Lung (tissue), 12 donors: ENCODE data around the gene MUC6. TPM values are rescaled to one million over a fixed set of nuclear protein-coding genes. Genes with fewer than 3 reads are reported as not detected.

Experiments used
- ATAC-seq: fragments of 200-7000 bp; cut with Tn5 transposase; one replicate; pipeline ENCODE4 v1.9.1; 2020; ENCODE audit warnings: moderate number of reproducible peaks; ENCODE audit not compliant: insufficient read depth, low FRiP score
- DNase-seq, 3 donors: peaks; one replicate each; pipeline ENCODE4 v3.0.0-alpha.2; 2013 to 2017
- H3K27ac ChIP-seq, 2 donors: one replicate each; pipeline ENCODE4 v1.5.1; 2013; ENCODE audit warnings: mild to moderate bottlenecking in 2 of 2, moderate library complexity in 2 of 2, control low read depth in 1 of 2, inconsistent platforms in 1 of 2, low read depth in 1 of 2, low read length in 1 of 2
- H3K27me3 ChIP-seq, 3 donors: one replicate each; pipeline ENCODE4 v1.5.1; 2013; ENCODE audit warnings: low read length in 2 of 3; ENCODE audit not compliant: control insufficient read depth in 3 of 3, insufficient read depth in 3 of 3
- H3K36me3 ChIP-seq, 4 donors: one replicate each; pipeline ENCODE4 v1.5.1; 2013; ENCODE audit warnings: low read length in 4 of 4, mild to moderate bottlenecking in 1 of 4, moderate library complexity in 1 of 4; ENCODE audit not compliant: control insufficient read depth in 4 of 4, insufficient read depth in 4 of 4
- H3K4me1 ChIP-seq, 5 donors: one replicate each; pipeline ENCODE4 v1.5.1; 2013; ENCODE audit warnings: low read length in 5 of 5, mild to moderate bottlenecking in 2 of 5, moderate library complexity in 1 of 5; ENCODE audit not compliant: control insufficient read depth in 5 of 5, insufficient read depth in 5 of 5
- H3K4me3 ChIP-seq: one replicate; pipeline ENCODE4 v1.5.1; 2013; ENCODE audit warnings: mild to moderate bottlenecking, control low read depth, moderate library complexity
- H3K9ac ChIP-seq, 2 donors: one replicate each; pipeline ENCODE4 v1.5.1; 2013; ENCODE audit warnings: low read length in 2 of 2, control low read depth in 1 of 2; ENCODE audit not compliant: insufficient read depth in 1 of 2
- H3K9me3 ChIP-seq, 4 donors: one replicate each; pipeline ENCODE4 v1.5.1; 2013; ENCODE audit warnings: low read length in 3 of 4, mild to moderate bottlenecking in 1 of 4, moderate library complexity in 1 of 4; ENCODE audit not compliant: control insufficient read depth in 4 of 4, insufficient read depth in 3 of 4
- CTCF ChIP-seq: IDR thresholded peaks from 2 replicates; pipeline ENCODE4 v1.5.1; 2012; ENCODE audit warnings: mild to moderate bottlenecking; ENCODE audit errors: control extremely low read depth, extremely low read depth
- WGBS, 2 donors: extraction: QIAGEN DNeasy Blood & Tissue Kit; methylation state at CpG; one replicate each; pipeline ENCODE4 v1.1.7; 2013; 5-methylcytosine and 5-hydroxymethylcytosine counted together
- polyA plus RNA-seq, 2 donors: library from polyadenylated mRNA; stranded (reverse); fragments of 200-250 nt; gene quantifications; one replicate each; pipeline ENCODE4 v1.2.1, GENCODE V29; 2013
- total RNA-seq, 2 donors: library from RNA; depleted of rRNA in 1 of 2; stranded (reverse); fragments of >200 nt in 1 of 2; gene quantifications; one replicate each; pipeline ENCODE4 v1.2.1, GENCODE V29; 2014 to 2021
- donor health status: control.
- donor health status: control.
- donor health status: Bipolar disorder and iron deficiency.
- donor health status: healthy.
- donor health status: DM: yes; HTN: yes; CAD: no.

Gene MUC6
- total and polyA plus RNA-seq, 4 donors = 0.01 to 0.92 (median 0.06) TPM; not detected in 1

GRCh38 chr11:995044-995751 lies 41.3 kb downstream of the MUC6 start:
- DNase-seq = no peak
- H3K9me3 ChIP-seq = no peaks in the 10 kb centered on the region
- H3K4me3 ChIP-seq = no peak overlapping the region
- no peaks in the 10 kb centered on the region for H3K27me3 ChIP-seq
- ATAC-seq = no peak
- TF ChIP-seq CTCF = no peak
- H3K36me3 ChIP-seq = peaks cover 0 to 67% (median 10%) of the 10 kb centered on the region in 4 donors
- 77 to 83% methylated on average over 16 of the region's 16 CpGs for WGBS, 2 donors
- H3K27ac ChIP-seq = no peak overlapping the region
- no peak overlapping the region for H3K9ac ChIP-seq
- peaks cover 0 to 3% (median 0%) of the 10 kb centered on the region in 5 donors for H3K4me1 ChIP-seq

GRCh38 chr11:993632-994167 lies 42.8 kb downstream of the MUC6 start:
- H3K4me1 ChIP-seq = peaks cover 0 to 3% (median 0%) of the 10 kb centered on the region in 5 donors
- H3K9me3 ChIP-seq = no peaks in the 10 kb centered on the region
- DNase-seq (no peak), ATAC-seq (no peak)
- no peak overlapping the region for H3K9ac ChIP-seq
- TF ChIP-seq CTCF = no peak
- H3K36me3 ChIP-seq = peaks cover 5 to 73% (median 14%) of the 10 kb centered on the region in 4 donors
- H3K27ac ChIP-seq = no peak overlapping the region
- no peak overlapping the region for H3K4me3 ChIP-seq
- whole genome bisulfite sequencing, 2 donors = 96% methylated on average over 29 to 35 of the region's 35 CpGs
- H3K27me3 ChIP-seq = no peaks in the 10 kb centered on the region

GRCh38 chr11:992577-992976 lies 43.9 kb downstream of the MUC6 start:
- Histone ChIP-seq H3K4me1 (peaks cover 0 to 3% (median 0%) of the 10 kb centered on the region in 5 donors), H3K9ac (no peak overlapping the region), H3K27me3 (no peaks in the 10 kb centered on the region), H3K27ac (no peak overlapping the region), H3K4me3 (no peak overlapping the region), H3K36me3 (peaks cover 5 to 85% (median 18%) of the 10 kb centered on the region in 4 donors), H3K9me3 (no peaks in the 10 kb centered on the region)
- no peak for TF ChIP-seq CTCF
- DNase-seq (no peak), ATAC-seq (no peak)
- WGBS, 2 donors = 92 to 96% methylated on average over 16 of the region's 16 CpGs
